GM20431 (cell line): ENCODE results near the gene TCN2.

Experiments
- in situ Hi-C: fragments of 300-500 bp; cut with MseI, MboI; formaldehyde crosslinking; loops from one replicate; pipeline ENCODE4 v1.15.0; 2020; ENCODE audit warnings: low sequenced_read_pairs; ENCODE audit not compliant: unreplicated experiment

TCN2 gene

DNA sequence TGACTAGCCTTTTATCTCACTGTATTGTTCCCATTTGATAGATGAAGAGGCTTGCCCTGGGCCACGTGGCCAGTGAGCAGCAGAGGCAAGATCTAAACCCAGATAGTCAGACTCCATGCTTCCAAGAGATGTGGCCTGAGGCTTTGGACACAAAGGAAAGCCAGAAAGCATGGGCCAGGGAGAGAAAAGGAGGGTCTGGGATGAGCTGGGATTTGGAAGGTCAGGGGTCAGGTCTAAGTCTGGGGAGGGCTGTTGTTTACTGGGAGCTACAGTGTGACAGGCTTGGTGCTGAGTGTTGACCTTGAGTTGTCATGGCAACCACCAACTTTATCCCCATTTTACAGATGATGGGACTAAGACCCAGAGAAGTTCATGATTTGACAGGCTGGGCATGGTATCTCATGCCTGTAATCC is 30.7 kb downstream of the TCN2 start:
- in situ Hi-C loops, result loop anchor here (25.0 kb wide), 1 partner anchor 250 kb away; no protein-coding TSS in a partner anchor

- in situ Hi-C loops, result loop anchor here (25.0 kb wide), 1 partner anchor 247 kb away; no protein-coding TSS in a partner anchor
These were observed 33.4 kb downstream of the TCN2 start for GRCh38 chr22:30640361-30640760.

DNA sequence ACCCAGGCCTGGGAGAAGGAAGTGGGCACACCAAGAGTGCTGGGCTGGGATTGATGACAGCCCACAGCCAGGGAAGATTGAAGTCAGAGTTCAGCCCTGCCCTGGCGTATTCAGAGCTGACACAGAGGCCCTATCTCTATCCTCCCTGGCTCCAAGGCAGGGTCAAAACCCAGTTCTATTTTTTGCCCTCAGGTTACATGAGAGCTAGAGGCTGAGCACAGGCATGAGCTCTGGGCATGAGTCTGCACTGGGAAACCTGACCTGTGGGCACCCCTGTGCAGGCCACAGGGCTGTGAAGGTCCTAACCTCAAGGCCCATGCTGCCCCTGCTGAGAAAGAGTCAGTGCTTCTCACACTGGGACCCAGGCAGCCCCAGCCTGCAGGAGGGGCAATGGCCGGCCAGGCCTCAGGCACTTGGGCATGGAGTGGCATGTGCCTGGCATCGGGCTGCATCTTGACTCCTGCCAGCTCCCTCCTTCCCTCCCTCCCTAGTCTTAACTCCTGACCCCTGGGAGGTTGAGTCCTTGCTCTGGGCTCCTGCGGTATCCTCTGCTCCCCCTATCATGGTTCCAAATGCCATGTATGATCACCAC is 34.0 kb downstream of the TCN2 start:
- in situ Hi-C loops, result loop anchor here (25.0 kb wide), 1 partner anchor 246 kb away; no protein-coding TSS in a partner anchor

DNA sequence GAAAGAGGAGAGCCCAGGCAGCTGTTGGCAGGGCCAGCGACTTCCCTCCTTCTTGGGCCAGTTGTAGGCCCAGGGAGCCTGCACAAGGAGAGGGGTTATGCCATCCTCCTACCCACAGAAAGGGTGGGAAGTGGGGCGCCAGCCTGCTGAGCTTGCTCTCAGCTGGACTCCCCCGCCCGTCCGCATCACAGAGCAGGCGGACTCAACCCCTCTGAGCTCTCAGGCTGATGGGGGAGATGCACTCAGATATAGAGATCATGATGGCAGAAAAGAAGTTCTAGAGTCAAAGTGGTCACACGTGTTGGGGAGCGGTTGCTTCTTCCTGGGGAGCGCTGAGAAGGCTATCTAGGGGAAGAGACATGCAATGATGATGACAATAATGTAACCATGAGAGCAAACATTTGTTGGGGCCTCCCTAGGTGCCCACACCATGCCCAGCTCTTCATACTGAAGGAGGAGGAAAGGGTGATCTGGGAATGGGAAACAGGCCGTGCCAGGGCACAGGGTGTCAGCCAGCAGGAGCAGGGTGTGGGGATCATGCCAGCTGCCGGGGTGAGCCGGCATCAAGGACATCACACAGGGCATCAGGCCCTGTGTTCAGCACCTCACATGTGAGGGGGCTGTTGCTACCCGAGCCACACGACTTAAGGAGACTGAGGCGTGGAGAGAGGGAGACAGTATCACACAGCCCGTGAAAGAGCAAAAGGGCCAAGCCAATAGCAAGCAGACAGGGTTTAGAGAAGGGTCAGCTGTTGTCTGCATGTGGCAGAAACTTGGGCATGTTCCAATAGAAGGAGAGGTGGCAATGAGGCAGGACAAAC is 36.3 kb downstream of the TCN2 start:
- in situ Hi-C loops, result loop anchor here (25.0 kb wide), 1 partner anchor 244 kb away; no protein-coding TSS in a partner anchor

GRCh38 chr22:30646518-30647160 is 39.7 kb downstream of the TCN2 start:
- in situ Hi-C loops, result loop anchor here (25.0 kb wide), 1 partner anchor 241 kb away; no protein-coding TSS in a partner anchor

DNA sequence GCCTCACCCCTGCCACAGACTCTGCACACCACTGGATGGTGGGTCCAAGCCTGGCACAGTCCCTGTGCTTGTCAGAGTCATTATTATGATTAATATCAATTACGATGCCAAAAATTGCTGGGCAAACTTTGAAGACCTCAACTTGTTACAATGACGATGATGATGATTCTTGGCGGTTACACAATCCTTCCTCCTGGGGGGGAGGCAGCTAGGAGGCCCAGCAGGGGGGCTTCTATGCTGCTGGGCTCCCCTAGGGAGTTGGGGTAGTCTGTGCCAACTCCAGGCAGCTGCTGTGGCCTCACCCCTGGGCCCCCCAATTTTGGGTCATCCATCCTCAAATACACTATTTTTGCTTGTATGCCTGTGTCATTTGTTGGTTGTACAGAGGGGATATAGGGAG is 40.6 kb downstream of the TCN2 start:
- in situ Hi-C loops, result loop anchor here (25.0 kb wide), 1 partner anchor 240 kb away; no protein-coding TSS in a partner anchor

DNA sequence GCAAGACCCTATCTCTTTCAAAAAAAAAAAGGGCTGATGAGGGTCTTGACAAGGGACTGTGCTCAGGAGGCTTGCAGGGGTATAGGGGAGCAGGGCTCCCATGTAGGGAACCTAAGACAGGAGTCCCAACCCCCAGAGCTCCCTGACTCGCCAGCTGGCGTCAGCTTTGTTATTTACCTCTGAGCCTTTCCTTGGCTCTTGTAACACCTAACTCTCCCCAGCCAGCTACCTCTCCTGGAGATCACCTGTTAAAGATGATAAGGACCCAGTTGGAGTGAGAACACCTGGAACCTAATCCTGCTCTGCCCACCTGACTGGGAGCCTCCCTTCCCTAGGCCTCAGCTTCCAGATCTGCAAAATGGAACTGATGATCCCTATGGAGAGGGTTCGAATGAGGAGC is 41.9 kb downstream of the TCN2 start:
- in situ Hi-C loops, result loop anchor here (25.0 kb wide), 1 partner anchor 238 kb away; no protein-coding TSS in a partner anchor

GRCh38 chr22:30649430-30650007 is 42.5 kb downstream of the TCN2 start:
- in situ Hi-C loops, result loop anchor here (25.0 kb wide), 1 partner anchor 238 kb away; no protein-coding TSS in a partner anchor

GRCh38 chr22:30650508-30651116 is 43.6 kb downstream of the TCN2 start:
- in situ Hi-C loops, result no loop called here

GRCh38 chr22:30652852-30653251 is 45.9 kb downstream of the TCN2 start:
- in situ Hi-C loops, result no loop called here

DNA sequence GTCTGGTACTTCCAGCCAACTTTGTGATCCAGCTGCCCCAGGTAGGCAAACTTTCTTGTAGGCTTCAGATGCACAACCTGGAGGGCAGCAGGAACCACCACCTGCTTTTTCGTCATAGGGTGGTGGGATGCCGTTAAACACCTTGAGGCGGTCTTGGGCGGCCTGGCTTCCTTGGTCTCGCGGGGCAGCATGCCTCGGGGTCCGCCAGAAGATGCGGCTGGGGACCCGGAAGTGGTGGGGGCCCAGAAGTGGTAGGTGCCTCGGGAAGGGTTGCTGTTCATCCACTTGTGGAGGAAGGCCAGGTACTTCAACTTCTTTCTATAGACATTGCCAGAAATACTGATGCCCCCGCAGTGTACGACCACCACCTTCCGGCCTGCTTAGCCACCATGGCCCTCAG is 47.4 kb downstream of the TCN2 start:
- in situ Hi-C loops, result no loop called here

DNA sequence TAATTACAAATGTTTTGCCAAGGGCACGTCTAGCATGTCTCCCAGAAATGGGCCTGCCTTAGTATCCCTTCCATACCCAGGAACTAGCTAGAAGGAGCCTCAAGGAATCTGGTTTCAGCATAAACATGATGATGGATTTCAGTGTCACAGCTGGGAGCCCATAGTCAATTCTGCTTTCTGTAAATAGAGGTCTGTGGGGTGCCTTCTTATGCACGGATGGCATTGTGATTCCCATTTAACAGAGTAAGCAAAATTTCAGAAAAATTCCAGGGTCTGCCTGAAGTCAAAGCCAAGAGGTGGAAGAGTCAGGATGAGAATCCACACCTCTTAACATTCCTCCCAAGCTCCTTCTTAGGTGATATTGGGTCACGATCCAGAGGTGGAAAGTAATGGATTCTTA is 48.6 kb downstream of the TCN2 start:
- in situ Hi-C loops, result no loop called here

DNA sequence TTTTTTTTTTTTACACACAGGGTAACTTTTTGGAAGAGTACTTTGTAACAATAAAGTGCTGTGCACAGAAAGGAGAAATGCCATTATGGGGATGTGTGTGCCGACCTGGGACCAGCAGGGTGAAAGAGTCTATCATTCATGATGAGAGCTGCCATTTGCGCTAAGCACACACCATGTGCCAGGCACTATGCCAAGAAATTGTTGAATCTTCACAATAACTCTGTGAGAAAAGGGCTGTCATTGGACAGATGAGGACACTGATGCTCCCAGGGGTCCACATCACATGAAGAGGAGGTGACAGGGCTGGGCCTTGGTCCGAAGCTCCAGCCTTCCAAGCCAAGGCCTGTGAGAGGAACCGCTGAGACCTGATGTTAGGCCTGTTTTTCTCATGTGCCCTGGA is 55.1 kb downstream of the TCN2 start:
- in situ Hi-C loops, result no loop called here

DNA sequence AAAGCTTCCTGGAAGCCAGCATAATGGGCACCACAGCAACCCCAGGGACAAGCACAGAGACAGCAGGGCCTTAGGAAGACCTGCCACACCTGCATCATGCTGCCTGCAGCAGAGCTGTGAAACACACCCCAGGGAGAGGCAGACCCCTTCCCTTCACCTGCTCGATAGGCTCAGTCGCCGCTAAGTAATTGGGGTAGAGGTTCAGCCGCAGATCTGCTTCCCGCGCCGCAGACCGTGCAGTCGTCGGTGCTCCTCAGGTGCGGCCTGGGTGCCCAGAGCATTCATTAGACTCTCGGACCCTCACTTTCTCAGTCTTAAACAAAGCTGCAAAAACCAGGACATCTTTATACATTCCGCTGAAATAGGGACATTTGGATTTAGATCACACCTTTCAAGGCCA is 57.8 kb downstream of the TCN2 start:
- in situ Hi-C loops, result no loop called here

DNA sequence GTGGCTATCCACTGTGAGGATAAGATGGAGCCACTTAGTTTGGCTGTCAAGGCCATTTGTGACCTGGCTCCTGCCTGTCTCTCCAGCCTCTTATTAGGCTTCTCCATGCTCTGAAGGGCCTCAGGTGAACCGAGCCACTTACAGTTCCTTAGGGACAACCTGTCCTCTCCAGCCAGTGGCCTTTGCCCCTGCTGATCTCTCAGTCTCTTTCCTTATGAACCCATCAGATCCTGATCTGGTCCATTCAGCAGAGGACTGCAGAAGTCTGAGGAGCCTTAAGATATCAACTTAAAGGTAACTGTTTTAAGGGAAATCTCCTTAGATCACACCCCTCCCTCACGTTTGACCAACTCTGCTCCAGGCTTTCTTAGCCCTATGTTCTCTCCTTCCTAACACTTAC is 58.3 kb downstream of the TCN2 start:
- in situ Hi-C loops, result no loop called here

- in situ Hi-C loops, result no loop called here
These were observed 58.8 kb downstream of the TCN2 start for GRCh38 chr22:30665786-30666185.

DNA sequence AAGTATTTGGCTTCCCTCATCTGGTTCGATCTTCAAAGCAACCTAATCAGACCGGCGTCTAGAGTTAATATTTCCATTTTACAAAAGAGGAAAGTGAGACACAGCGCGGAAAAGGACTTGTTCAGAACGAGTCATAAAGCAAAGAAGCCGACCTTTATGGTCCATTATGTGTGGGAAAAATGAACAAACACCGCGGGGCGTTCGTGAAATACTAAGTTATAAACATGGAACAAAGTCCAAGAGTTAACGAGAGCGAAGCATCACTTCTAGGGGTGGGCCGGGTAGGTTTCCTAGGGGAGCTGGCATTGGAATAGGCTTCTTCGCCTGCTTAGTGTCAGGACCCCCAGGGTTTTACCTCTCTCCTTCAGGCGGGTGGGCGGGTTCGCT is 60.1 kb downstream of the TCN2 start:
- in situ Hi-C loops, result no loop called here

- in situ Hi-C loops, result no loop called here
These were observed 60.8 kb downstream of the TCN2 start, which contains the start of gene DUSP18 for GRCh38 chr22:30667494-30668385. Gene DUSP18 (minus strand): TSS chr22:30667875. CDS start chr22:30664003, 3,872 bp downstream.

DNA sequence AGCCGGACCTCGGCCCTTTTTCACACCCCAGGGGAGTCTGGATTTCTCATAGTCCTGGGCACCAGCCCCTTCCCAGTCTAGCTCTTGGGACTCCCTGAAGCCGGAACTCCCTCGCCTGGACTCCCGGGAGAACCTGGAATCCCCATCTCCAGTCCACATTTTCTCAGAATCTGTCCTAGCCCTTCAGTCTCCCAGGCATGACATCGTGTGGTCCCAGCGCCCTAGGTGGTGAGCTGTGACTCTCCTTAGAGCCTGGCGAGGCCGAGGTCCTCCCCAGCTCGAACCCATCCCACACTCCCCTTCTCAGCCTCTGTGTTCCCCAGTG is 61.4 kb downstream of the TCN2 start:
- in situ Hi-C loops, result no loop called here
